HEK293 (cell line): ENCODE data around the gene EHMT1.

Experiments used
- CTCF ChIA-PET: fragments of 350-600 bp; formaldehyde crosslinking; extraction: SDS; loops from one replicate; lab custom pipeline; 2021; ENCODE audit warnings: antibody characterized with exemption; lab: Yijun Ruan, JAX
- POLR2A ChIA-PET: fragments of 300-600 bp; formaldehyde crosslinking; extraction: SDS; loops from one replicate; lab custom pipeline; 2020; ENCODE audit warnings: antibody characterized with exemption, inconsistent platforms; lab: Yijun Ruan, JAX
- H3K27ac ChIP-seq: fragments of 200-500 bp; sonication (Bioruptor generic); 2 replicates; pipeline ENCODE4 v1.5.1; 2014; ENCODE audit warnings: low read depth, low read length, control low read depth, inconsistent platforms; ENCODE audit errors: extremely low read depth
- H3K36me3 ChIP-seq, 2 experiments: fragments of 200-500 bp in 1 of 2; sonication (Bioruptor generic) in 1 of 2; 1 replicate in 1 of 2; 2 replicates in 1 of 2; pipeline ENCODE4 v1.5.1; 2014 to 2017; ENCODE audit warnings: inconsistent platforms in 2 of 2, low read length in 2 of 2; ENCODE audit not compliant: control insufficient read depth in 2 of 2, insufficient read depth in 1 of 2
- H3K4me1 ChIP-seq: fragments of 200-500 bp; sonication (Bioruptor generic); 2 replicates; pipeline ENCODE4 v1.5.1; 2014; ENCODE audit warnings: mild to moderate bottlenecking, low read length, inconsistent platforms; ENCODE audit not compliant: control insufficient read depth, insufficient read depth
- H3K4me3 ChIP-seq: 2 replicates; pipeline ENCODE4 v1.5.1; 2011; ENCODE audit warnings: low read depth, mild to moderate bottlenecking, control low read depth, low read length, moderate library complexity
- H3K9me3 ChIP-seq: fragments of 200-500 bp; sonication (Bioruptor generic); 2 replicates; pipeline ENCODE4 v1.5.1; 2014; ENCODE audit warnings: low read depth, low read length, inconsistent platforms; ENCODE audit not compliant: control insufficient read depth, insufficient read depth
- GLI4 ChIP-seq: fragments of 450-650 bp; formaldehyde crosslinking; IDR thresholded peaks from 2 replicates; pipeline ENCODE4 v1.5.1; 2016; ENCODE audit warnings: missing biosample characterization, missing genetic modification characterization
- KLF8 ChIP-seq: fragments of 450-650 bp; formaldehyde crosslinking; IDR thresholded peaks from 2 replicates; pipeline ENCODE4 v1.5.1; 2016; ENCODE audit warnings: missing biosample characterization, missing genetic modification characterization
- PATZ1 ChIP-seq: fragments of 450-650 bp; formaldehyde crosslinking; IDR thresholded peaks from 2 replicates; pipeline ENCODE4 v1.5.1; 2016; ENCODE audit warnings: missing biosample characterization, missing genetic modification characterization
- SP2 ChIP-seq: fragments of 450-650 bp; formaldehyde crosslinking; IDR thresholded peaks from 2 replicates; pipeline ENCODE4 v1.5.1; 2016; ENCODE audit warnings: missing biosample characterization, missing genetic modification characterization
- TCF7L2 ChIP-seq: IDR thresholded peaks from 2 replicates; pipeline ENCODE4 v1.6.1; 2011; ENCODE audit warnings: low read depth, mild to moderate bottlenecking, inconsistent platforms, low read length, moderate library complexity, borderline replicate concordance
- ZBTB17 ChIP-seq: fragments of 450-650 bp; formaldehyde crosslinking; IDR thresholded peaks from 2 replicates; pipeline ENCODE4 v1.5.1; 2016; ENCODE audit warnings: missing biosample characterization, missing genetic modification characterization
- ZBTB20 ChIP-seq: fragments of 450-650 bp; formaldehyde crosslinking; IDR thresholded peaks from 2 replicates; pipeline ENCODE4 v1.5.1; 2016; ENCODE audit warnings: missing biosample characterization, missing genetic modification characterization
- ZBTB26 ChIP-seq: fragments of 450-650 bp; formaldehyde crosslinking; optimal IDR thresholded peaks from 2 replicates; pipeline ENCODE3; 2016; ENCODE audit warnings: missing biosample characterization, mild to moderate bottlenecking, missing genetic modification characterization
- ZBTB7A ChIP-seq: fragments of 450-650 bp; formaldehyde crosslinking; IDR thresholded peaks from 2 replicates; pipeline ENCODE4 v1.5.1; 2016; ENCODE audit warnings: low read depth, missing biosample characterization, missing genetic modification characterization
- ZEB2 ChIP-seq: fragments of 450-650 bp; formaldehyde crosslinking; IDR thresholded peaks from 2 replicates; pipeline ENCODE4 v1.5.1; 2016; ENCODE audit warnings: missing biosample characterization, missing genetic modification characterization
- ZNF16 ChIP-seq: fragments of 450-650 bp; formaldehyde crosslinking; IDR thresholded peaks from 2 replicates; pipeline ENCODE4 v1.5.1; 2016; ENCODE audit warnings: low read depth, missing biosample characterization, missing genetic modification characterization
- ZNF23 ChIP-seq: fragments of 450-650 bp; formaldehyde crosslinking; IDR thresholded peaks from 2 replicates; pipeline ENCODE4 v1.5.1; 2016; ENCODE audit warnings: missing biosample characterization, missing genetic modification characterization, borderline replicate concordance
- ZNF302 ChIP-seq: fragments of 450-650 bp; formaldehyde crosslinking; IDR thresholded peaks from 2 replicates; pipeline ENCODE4 v1.5.1; 2016; ENCODE audit warnings: missing biosample characterization, missing genetic modification characterization, low read depth
- ZNF335 ChIP-seq: fragments of 450-650 bp; formaldehyde crosslinking; conservative IDR thresholded peaks from 2 replicates; pipeline ENCODE4 v1.5.1; 2016; ENCODE audit warnings: missing biosample characterization, missing genetic modification characterization
- ZNF707 ChIP-seq: fragments of 450-650 bp; formaldehyde crosslinking; IDR thresholded peaks from 2 replicates; pipeline ENCODE4 v1.5.1; 2016; ENCODE audit warnings: missing biosample characterization, missing genetic modification characterization
- ZSCAN16 ChIP-seq: fragments of 450-650 bp; formaldehyde crosslinking; IDR thresholded peaks from 2 replicates; pipeline ENCODE4 v1.5.1; 2016; ENCODE audit warnings: missing biosample characterization, missing genetic modification characterization
- ZSCAN30 ChIP-seq: fragments of 450-650 bp; IDR thresholded peaks from 2 replicates; pipeline ENCODE4 v1.5.1; 2018; ENCODE audit warnings: missing biosample characterization, mild to moderate bottlenecking, missing genetic modification characterization, moderate library complexity
- TF ChIP-seq, protein P1 (sequence below): fragments of 450-650 bp; formaldehyde crosslinking; IDR thresholded peaks from 2 replicates; pipeline ENCODE4 v1.5.1; 2017; ENCODE audit warnings: missing biosample characterization, missing genetic modification characterization
- TF ChIP-seq, protein P2 (sequence below): fragments of 450-650 bp; formaldehyde crosslinking; IDR thresholded peaks from 2 replicates; pipeline ENCODE4 v1.5.1; 2016; ENCODE audit warnings: missing biosample characterization, missing genetic modification characterization, low read depth
- TF ChIP-seq, protein P3 (sequence below): fragments of 450-650 bp; formaldehyde crosslinking; IDR thresholded peaks from 2 replicates; pipeline ENCODE4 v1.5.1; 2016; ENCODE audit warnings: missing biosample characterization, missing genetic modification characterization, borderline replicate concordance

The EHMT1 gene

GRCh38 chr9:137615387-137615871, 3.4 kb upstream of the EHMT1 start:
- no peak overlapping the region; the same call in 1 of the 2 replicates for H3K27ac ChIP-seq
- no peaks in the 10 kb centered on the region for H3K9me3 ChIP-seq
- no peak overlapping the region for H3K4me3 ChIP-seq
- CTCF ChIA-PET, result no interaction called here
- H3K36me3 ChIP-seq, result peaks cover 0 to 38% of the 10 kb centered on the region in 2 experiments; a peak in 1 of 3 replicates
- POLR2A ChIA-PET, result interaction anchor here (1.1 to 1.6 kb wide), 4 partner anchors 10 to 36 kb away, joined by 3 to 7 read pairs (median 4); partner anchors contain the start of genes ARRDC1 and ZMYND19
- peaks cover 6% of the 10 kb centered on the region; the same call in 1 of the 2 replicates for H3K4me1 ChIP-seq
- TF ChIP-seq ZSCAN16 (tag by site-specific recombination) (no peak), ZBTB7A (tag by site-specific recombination) (no peak), GLI4 (tag by site-specific recombination) (no peak), ZNF23 (tag by site-specific recombination) (no peak), ZNF707 (tag by site-specific recombination) (no peak), TCF7L2 (no peak), ZSCAN30 (tag by site-specific recombination) (no peak)
- TF ChIP-seq, protein P1, sequence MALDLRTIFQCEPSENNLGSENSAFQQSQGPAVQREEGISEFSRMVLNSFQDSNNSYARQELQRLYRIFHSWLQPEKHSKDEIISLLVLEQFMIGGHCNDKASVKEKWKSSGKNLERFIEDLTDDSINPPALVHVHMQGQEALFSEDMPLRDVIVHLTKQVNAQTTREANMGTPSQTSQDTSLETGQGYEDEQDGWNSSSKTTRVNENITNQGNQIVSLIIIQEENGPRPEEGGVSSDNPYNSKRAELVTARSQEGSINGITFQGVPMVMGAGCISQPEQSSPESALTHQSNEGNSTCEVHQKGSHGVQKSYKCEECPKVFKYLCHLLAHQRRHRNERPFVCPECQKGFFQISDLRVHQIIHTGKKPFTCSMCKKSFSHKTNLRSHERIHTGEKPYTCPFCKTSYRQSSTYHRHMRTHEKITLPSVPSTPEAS (tag by site-specific recombination), result no peak
- TF ChIP-seq, protein P2, sequence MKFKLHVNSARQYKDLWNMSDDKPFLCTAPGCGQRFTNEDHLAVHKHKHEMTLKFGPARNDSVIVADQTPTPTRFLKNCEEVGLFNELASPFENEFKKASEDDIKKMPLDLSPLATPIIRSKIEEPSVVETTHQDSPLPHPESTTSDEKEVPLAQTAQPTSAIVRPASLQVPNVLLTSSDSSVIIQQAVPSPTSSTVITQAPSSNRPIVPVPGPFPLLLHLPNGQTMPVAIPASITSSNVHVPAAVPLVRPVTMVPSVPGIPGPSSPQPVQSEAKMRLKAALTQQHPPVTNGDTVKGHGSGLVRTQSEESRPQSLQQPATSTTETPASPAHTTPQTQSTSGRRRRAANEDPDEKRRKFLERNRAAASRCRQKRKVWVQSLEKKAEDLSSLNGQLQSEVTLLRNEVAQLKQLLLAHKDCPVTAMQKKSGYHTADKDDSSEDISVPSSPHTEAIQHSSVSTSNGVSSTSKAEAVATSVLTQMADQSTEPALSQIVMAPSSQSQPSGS (tag by site-specific recombination), result no peak

DNA sequence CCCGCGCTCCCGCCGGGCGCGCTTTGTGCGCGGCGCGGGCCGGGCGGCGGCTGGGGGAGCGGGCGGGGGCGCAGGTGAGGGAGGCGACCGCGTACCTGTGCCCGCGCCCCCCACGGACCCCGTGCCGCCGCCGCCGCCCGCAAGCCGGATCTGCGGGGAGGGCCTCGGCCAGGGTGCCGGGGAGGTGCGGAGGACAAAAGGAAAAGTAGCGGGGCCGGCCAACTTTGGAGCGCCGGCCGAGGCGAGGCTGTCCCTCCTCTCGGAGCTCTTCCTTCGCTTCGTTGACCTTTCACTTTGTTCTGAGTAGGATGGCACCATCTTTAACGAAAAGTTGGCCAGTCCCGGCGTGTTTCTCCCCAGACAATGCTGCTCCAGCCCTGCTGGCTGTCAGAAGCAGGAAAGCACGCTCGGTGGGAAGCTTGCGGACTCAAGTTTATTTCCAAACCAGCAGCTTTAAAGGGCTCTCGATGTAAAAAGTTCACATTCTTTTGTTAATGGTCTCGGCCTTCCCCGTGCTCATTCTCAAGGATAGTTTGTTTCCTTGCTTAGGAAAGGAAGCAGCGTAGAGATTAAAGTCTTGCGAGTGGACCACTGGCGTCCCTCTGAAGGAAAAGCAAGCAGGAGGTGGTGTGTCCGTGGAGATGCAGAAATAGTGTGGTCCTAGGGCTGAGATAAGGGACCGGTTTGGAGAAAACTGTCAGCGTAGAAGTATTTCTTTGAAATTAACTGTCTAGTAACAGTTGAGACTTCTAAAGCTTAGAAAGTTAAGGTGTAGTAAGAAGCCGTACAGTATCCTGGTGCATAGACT, 639 bp downstream of the EHMT1 start:
- H3K4me1 ChIP-seq, result no peaks in the 10 kb centered on the region
- peaks cover 0 to 36% of the 10 kb centered on the region in 2 experiments; a peak in 2 of 3 replicates for H3K36me3 ChIP-seq
- peak overlapping the region; percentile 60 for H3K4me3 ChIP-seq
- H3K27ac ChIP-seq, result peak overlapping the region; percentile 77
- no peaks in the 10 kb centered on the region for H3K9me3 ChIP-seq
- ChIA-PET CTCF (interaction anchor here (0.6 to 2.1 kb wide), 10 partner anchors 10 to 197 kb away, joined by 3 to 7 read pairs (median 4); partner anchors contain the start of genes DPH7 and EXD3), POLR2A (interaction anchor here (0.6 to 1.9 kb wide), 12 partner anchors 9 to 243 kb away, joined by 3 to 24 read pairs (median 5); partner anchors contain the start of genes ARRDC1 and ZMYND19)
- TF ChIP-seq ZEB2 (tag by site-specific recombination) (peak; percentile 42; the same call in 1 of the 2 replicates), KLF8 (peak; percentile 20; the same call in 1 of the 2 replicates), ZBTB20 (tag by site-specific recombination) (peak; percentile 17; the same call in 1 of the 2 replicates), PATZ1 (tag by site-specific recombination) (peak; percentile 29), ZNF302 (no peak), ZBTB26 (tag by site-specific recombination) (peak; percentile 31), ZNF335 (peak; percentile 44), ZNF16 (tag by site-specific recombination) (no peak), SP2 (tag by site-specific recombination) (peak; percentile 42; the same call in 1 of the 2 replicates), ZBTB17 (tag by site-specific recombination) (peak; percentile 79)
- TF ChIP-seq, protein P3, sequence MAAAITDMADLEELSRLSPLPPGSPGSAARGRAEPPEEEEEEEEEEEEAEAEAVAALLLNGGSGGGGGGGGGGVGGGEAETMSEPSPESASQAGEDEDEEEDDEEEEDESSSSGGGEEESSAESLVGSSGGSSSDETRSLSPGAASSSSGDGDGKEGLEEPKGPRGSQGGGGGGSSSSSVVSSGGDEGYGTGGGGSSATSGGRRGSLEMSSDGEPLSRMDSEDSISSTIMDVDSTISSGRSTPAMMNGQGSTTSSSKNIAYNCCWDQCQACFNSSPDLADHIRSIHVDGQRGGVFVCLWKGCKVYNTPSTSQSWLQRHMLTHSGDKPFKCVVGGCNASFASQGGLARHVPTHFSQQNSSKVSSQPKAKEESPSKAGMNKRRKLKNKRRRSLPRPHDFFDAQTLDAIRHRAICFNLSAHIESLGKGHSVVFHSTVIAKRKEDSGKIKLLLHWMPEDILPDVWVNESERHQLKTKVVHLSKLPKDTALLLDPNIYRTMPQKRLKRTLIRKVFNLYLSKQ (tag by site-specific recombination), result no peak
- TF ChIP-seq, protein P1 (tag by site-specific recombination), result no peak
